Activated naive CD4-positive, alpha-beta T cell treated with anti-CD3 and anti-CD28 coated beads for 36 hours (primary cell): ENCODE measurements around the gene IDH2. TPM values are rescaled to one million over a fixed set of nuclear protein-coding genes. Genes with fewer than 3 reads are reported as not detected.

Source experiments
- CTCF ChIA-PET: fragments of 350-600 bp; sonication (Branson Sonifier 250); formaldehyde crosslinking; loops from one replicate; lab custom pipeline; 2021; ENCODE audit warnings: antibody characterized with exemption; lab: Charles Lee
- DNase-seq: peaks from one replicate; pipeline ENCODE4 v3.0.0-alpha.2; 2020
- H3K27ac Mint-ChIP-seq: one replicate; pipeline ENCODE4 v1.8.0; 2021; ENCODE audit warnings: mild to moderate bottlenecking, mixed read lengths
- H3K27me3 Mint-ChIP-seq: one replicate; pipeline ENCODE4 v1.8.0; 2021; ENCODE audit warnings: low read depth, mixed read lengths
- H3K36me3 Mint-ChIP-seq: one replicate; pipeline ENCODE4 v1.8.0; 2021; ENCODE audit warnings: low read depth, mixed read lengths
- H3K4me1 Mint-ChIP-seq: one replicate; pipeline ENCODE4 v1.8.0; 2021; ENCODE audit warnings: low read depth, mixed read lengths
- H3K4me3 Mint-ChIP-seq: one replicate; pipeline ENCODE4 v1.8.0; 2021; ENCODE audit warnings: mild to moderate bottlenecking, moderate library complexity, mixed read lengths
- H3K9me3 Mint-ChIP-seq: one replicate; pipeline ENCODE4 v1.8.0; 2021; ENCODE audit warnings: mixed read lengths
- intact Hi-C: fragments of 100-400 bp; cut with micrococcal nuclease; formaldehyde crosslinking; loops from one replicate; pipeline ENCODE4 v1.15.1; 2023
- total RNA-seq, 2 experiments: library from RNA; stranded (reverse); gene quantifications; one replicate each; pipeline ENCODE4 v1.2.3, GENCODE V29; 2021

The IDH2 gene
- total RNA-seq, 2 experiments from 2014 or later, result 225 to 229 TPM

- Mint-ChIP-seq H3K4me1 (peaks cover 7% of the 10 kb centered on the region), H3K36me3 (no peaks in the 10 kb centered on the region), H3K27me3 (no peaks in the 10 kb centered on the region), H3K4me3 (no peak overlapping the region), H3K27ac (no peak overlapping the region), H3K9me3 (no peaks in the 10 kb centered on the region)
- intact Hi-C loops, result no loop called here
- CTCF ChIA-PET, result interaction anchor here (0.7 kb wide), 1 partner anchor 147 kb away, joined by 3 read pairs; no protein-coding TSS in a partner anchor
- DNase-seq, result no peak
These were observed 57.3 kb downstream of the IDH2 start for GRCh38 chr15:90044916-90045371.

GRCh38 chr15:90044191-90044590 is 58.1 kb downstream of the IDH2 start:
- peaks cover 2% of the 10 kb centered on the region for H3K36me3 Mint-ChIP-seq
- H3K27ac Mint-ChIP-seq, result no peak overlapping the region
- H3K4me3 Mint-ChIP-seq, result no peak overlapping the region
- no peaks in the 10 kb centered on the region for H3K27me3 Mint-ChIP-seq
- intact Hi-C loops, result no loop called here
- CTCF ChIA-PET, result interaction anchor here (0.8 kb wide), 1 partner anchor 26 kb away, joined by 3 read pairs; no protein-coding TSS in a partner anchor
- peaks cover 14% of the 10 kb centered on the region for H3K4me1 Mint-ChIP-seq
- H3K9me3 Mint-ChIP-seq, result no peaks in the 10 kb centered on the region
- no peak for DNase-seq

- Mint-ChIP-seq H3K27ac (no peak overlapping the region), H3K27me3 (no peaks in the 10 kb centered on the region), H3K36me3 (peaks cover 4% of the 10 kb centered on the region), H3K4me1 (peaks cover 20% of the 10 kb centered on the region), H3K9me3 (no peaks in the 10 kb centered on the region), H3K4me3 (no peak overlapping the region)
- CTCF ChIA-PET, result no interaction called here
- no peak for DNase-seq
- intact Hi-C loops, result no loop called here
These were observed 58.7 kb downstream of the IDH2 start for GRCh38 chr15:90043530-90044010.

GRCh38 chr15:90042766-90043529 is 59.3 kb downstream of the IDH2 start:
- no peak for DNase-seq
- peaks cover 5% of the 10 kb centered on the region for H3K36me3 Mint-ChIP-seq
- CTCF ChIA-PET, result interaction anchor here (0.8 to 1.1 kb wide), 2 partner anchors 14 to 155 kb away, joined by 3 to 6 read pairs; no protein-coding TSS in a partner anchor

GRCh38 chr15:90042356-90042755 is 59.9 kb downstream of the IDH2 start:
- no peak for DNase-seq
- Mint-ChIP-seq H3K27me3 (no peaks in the 10 kb centered on the region), H3K4me1 (peaks cover 33% of the 10 kb centered on the region), H3K36me3 (peaks cover 5% of the 10 kb centered on the region), H3K9me3 (no peaks in the 10 kb centered on the region), H3K27ac (no peak overlapping the region), H3K4me3 (no peak overlapping the region)
- CTCF ChIA-PET, result interaction anchor here (0.8 to 1.1 kb wide), 2 partner anchors 15 to 154 kb away, joined by 3 to 6 read pairs; no protein-coding TSS in a partner anchor
- intact Hi-C loops, result no loop called here

More at GRCh38 chr15:90042766-90043529, 59.3 kb downstream of the IDH2 start:
- Mint-ChIP-seq H3K4me1 (peaks cover 27% of the 10 kb centered on the region), H3K9me3 (no peaks in the 10 kb centered on the region), H3K27ac (no peak overlapping the region), H3K4me3 (no peak overlapping the region), H3K27me3 (no peaks in the 10 kb centered on the region)
- intact Hi-C loops, result no loop called here

GRCh38 chr15:90040618-90041017 is 61.6 kb downstream of the IDH2 start:
- Mint-ChIP-seq H3K4me3 (no peak overlapping the region), H3K27me3 (no peaks in the 10 kb centered on the region), H3K4me1 (peaks cover 46% of the 10 kb centered on the region), H3K9me3 (no peaks in the 10 kb centered on the region), H3K36me3 (peaks cover 5% of the 10 kb centered on the region), H3K27ac (peak overlapping the region; percentile 69)
- no peak for DNase-seq
- CTCF ChIA-PET, result no interaction called here
- intact Hi-C loops, result no loop called here

GRCh38 chr15:90039996-90040395 is 62.3 kb downstream of the IDH2 start:
- CTCF ChIA-PET, result no interaction called here
- peaks cover 50% of the 10 kb centered on the region for H3K4me1 Mint-ChIP-seq

GRCh38 chr15:90038632-90039095 is 63.6 kb downstream of the IDH2 start:
- H3K4me3 Mint-ChIP-seq, result no peak overlapping the region

More at GRCh38 chr15:90039996-90040395, 62.3 kb downstream of the IDH2 start:
- intact Hi-C loops, result loop anchor here (5.0 kb wide), 1 partner anchor 192 kb away; the partner anchor contains the start of genes CIB1 and GDPGP1
- H3K9me3 Mint-ChIP-seq, result no peaks in the 10 kb centered on the region
- H3K27ac Mint-ChIP-seq, result no peak overlapping the region
- no peak overlapping the region for H3K4me3 Mint-ChIP-seq
- peaks cover 5% of the 10 kb centered on the region for H3K36me3 Mint-ChIP-seq
- DNase-seq, result no peak
- no peaks in the 10 kb centered on the region for H3K27me3 Mint-ChIP-seq

GRCh38 chr15:90037961-90038631 is 64.2 kb downstream of the IDH2 start:
- intact Hi-C loops, result loop anchor here (1.0 to 5.0 kb wide), 5 partner anchors 21 to 194 kb away; partner anchors contain the start of genes AP3S2, CIB1 and GDPGP1
- Mint-ChIP-seq H3K36me3 (peaks cover 5% of the 10 kb centered on the region), H3K27ac (peak overlapping the region; percentile 92), H3K9me3 (no peaks in the 10 kb centered on the region), H3K4me3 (no peak overlapping the region), H3K4me1 (peaks cover 69% of the 10 kb centered on the region), H3K27me3 (no peaks in the 10 kb centered on the region)
- peak; percentile 86 for DNase-seq
- CTCF ChIA-PET, result interaction anchor here (0.8 kb wide), 1 partner anchor 164 kb away, joined by 3 read pairs; no protein-coding TSS in a partner anchor

More at GRCh38 chr15:90038632-90039095, 63.6 kb downstream of the IDH2 start:
- Mint-ChIP-seq H3K27ac (peak overlapping the region; percentile 92), H3K9me3 (no peaks in the 10 kb centered on the region), H3K4me1 (peaks cover 64% of the 10 kb centered on the region), H3K27me3 (no peaks in the 10 kb centered on the region), H3K36me3 (peaks cover 5% of the 10 kb centered on the region)
- no peak for DNase-seq
- intact Hi-C loops, result loop anchor here (1.0 to 5.0 kb wide), 5 partner anchors 21 to 194 kb away; partner anchors contain the start of genes AP3S2, CIB1 and GDPGP1
- CTCF ChIA-PET, result no interaction called here

GRCh38 chr15:90037511-90037860 is 64.8 kb downstream of the IDH2 start:
- H3K27me3 Mint-ChIP-seq, result no peaks in the 10 kb centered on the region
- peaks cover 71% of the 10 kb centered on the region for H3K4me1 Mint-ChIP-seq
- peak overlapping the region; percentile 92 for H3K27ac Mint-ChIP-seq
- intact Hi-C loops, result loop anchor here (5.0 kb wide), 1 partner anchor 195 kb away; the partner anchor contains the start of genes CIB1 and GDPGP1
- H3K4me3 Mint-ChIP-seq, result peak overlapping the region; percentile 17
- CTCF ChIA-PET, result interaction anchor here (0.8 kb wide), 1 partner anchor 163 kb away, joined by 3 read pairs; no protein-coding TSS in a partner anchor
- no peak for DNase-seq
- H3K36me3 Mint-ChIP-seq, result peaks cover 5% of the 10 kb centered on the region
- H3K9me3 Mint-ChIP-seq, result no peaks in the 10 kb centered on the region

- H3K4me3 Mint-ChIP-seq, result no peak overlapping the region
- intact Hi-C loops, result loop anchor here (5.0 kb wide), 1 partner anchor 195 kb away; the partner anchor contains the start of genes CIB1 and GDPGP1
These were observed 65.3 kb downstream of the IDH2 start for GRCh38 chr15:90036806-90037510.

More at GRCh38 chr15:90036806-90037510, 65.3 kb downstream of the IDH2 start:
- no peaks in the 10 kb centered on the region for H3K27me3 Mint-ChIP-seq
- H3K4me1 Mint-ChIP-seq, result peaks cover 73% of the 10 kb centered on the region
- H3K27ac Mint-ChIP-seq, result peak overlapping the region; percentile 92
- no peak for DNase-seq
- H3K9me3 Mint-ChIP-seq, result no peaks in the 10 kb centered on the region
- H3K36me3 Mint-ChIP-seq, result peaks cover 5% of the 10 kb centered on the region
- CTCF ChIA-PET, result interaction anchor here (0.8 kb wide), 1 partner anchor 162 kb away, joined by 3 read pairs; no protein-coding TSS in a partner anchor
